Tibial nerve (tissue), 4 donors: ENCODE data around the gene TTC22. TPM values are rescaled to one million over a fixed set of nuclear protein-coding genes. Genes with fewer than 3 reads are reported as not detected.
A peak's percentile ranks its signal among the peaks of the same experiment; 100 is the strongest.

Source experiments
- DNase-seq, 2 donors: peaks; one replicate each; pipeline ENCODE4 v3.0.0-alpha.2; 2019; ENCODE audit warnings: low spot score in 2 of 2
- H3K27ac ChIP-seq, 4 donors: fragments of 200-600 bp; sonication (generic) in 3 of 4; one replicate each; pipeline ENCODE4 v1.5.1; 2017 to 2019; ENCODE audit warnings: mild to moderate bottlenecking in 1 of 4
- H3K27me3 ChIP-seq, 2 donors: fragments of 200-600 bp; sonication (generic) in 1 of 2; one replicate each; pipeline versions ENCODE4 v1.5.1 to v1.6.0; 2017 to 2019
- H3K36me3 ChIP-seq, 3 donors: fragments of 200-600 bp; sonication (generic); one replicate each; pipeline ENCODE4 v1.5.1; 2018 to 2019
- H3K4me1 ChIP-seq, 4 donors: fragments of 200-600 bp; sonication (generic) in 3 of 4; one replicate each; pipeline ENCODE4 v1.5.1; 2017 to 2019
- H3K4me3 ChIP-seq, 4 donors: fragments of 200-600 bp; sonication (generic) in 3 of 4; one replicate each; pipeline ENCODE4 v1.5.1; 2017 to 2019; ENCODE audit warnings: mild to moderate bottlenecking in 1 of 4, moderate library complexity in 1 of 4
- H3K9me3 ChIP-seq, 4 donors: fragments of 200-600 bp; sonication (generic) in 3 of 4; one replicate each; pipeline ENCODE4 v1.5.1; 2017 to 2019
- EP300 ChIP-seq, 2 donors: sonication (generic); formaldehyde crosslinking; IDR thresholded peaks; one replicate each; pipeline ENCODE4 v1.6.1; 2017; ENCODE audit warnings: antibody characterized with exemption in 2 of 2, mild to moderate bottlenecking in 1 of 2
- POLR2A ChIP-seq, 2 donors: fragments of 450-650 bp; IDR thresholded peaks; one replicate each; pipeline ENCODE4 v1.6.1; 2017; ENCODE audit warnings: antibody characterized with exemption in 2 of 2, mild to moderate bottlenecking in 2 of 2, moderate library complexity in 2 of 2
- WGBS, 2 donors: methylation state at CpG; one replicate each; pipeline ENCODE4 v1.1.5; 2018; 5-methylcytosine and 5-hydroxymethylcytosine counted together
- total RNA-seq, 4 donors: library from RNA; depleted of rRNA; stranded (reverse); fragments of >200 nt; gene quantifications; one replicate each; pipeline ENCODE4 v1.1.0, GENCODE V29; 2016
- TF ChIP-seq, protein P1 (sequence below), 5 experiments: fragments of 200-600 bp in 3 of 5; fragments of 450-650 bp in 2 of 5; sonication (generic) in 3 of 5; IDR thresholded peaks; one replicate each; pipeline ENCODE4 v1.5.1; 2016 to 2019; ENCODE audit warnings: antibody characterized with exemption in 5 of 5, mild to moderate bottlenecking in 3 of 5, moderate library complexity in 2 of 5

Gene TTC22
- total RNA-seq, 4 donors from 2014 or later = not detected

DNA sequence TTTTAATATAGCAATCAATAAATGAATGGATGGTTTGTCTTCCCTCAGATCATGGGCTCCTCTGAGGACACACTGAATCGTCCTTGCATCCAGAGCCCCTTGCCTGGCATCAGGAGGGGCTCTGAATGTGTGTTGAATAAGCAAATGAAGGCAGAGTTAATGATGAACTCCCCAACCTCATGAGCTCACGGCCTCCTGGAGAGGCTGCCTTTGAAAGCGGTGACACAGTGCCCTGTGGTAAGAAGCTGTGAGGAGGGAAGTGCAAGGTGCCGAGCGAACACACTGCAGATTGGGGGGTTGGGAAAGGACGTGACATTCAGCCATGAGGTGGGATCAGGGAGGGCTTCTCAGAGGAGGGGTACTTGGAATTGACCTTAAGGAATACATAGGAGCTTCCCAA is 33.6 kb downstream of the TTC22 start:
- WGBS, 2 donors = 58 to 60% methylated on average over 6 of the region's 6 CpGs

DNA sequence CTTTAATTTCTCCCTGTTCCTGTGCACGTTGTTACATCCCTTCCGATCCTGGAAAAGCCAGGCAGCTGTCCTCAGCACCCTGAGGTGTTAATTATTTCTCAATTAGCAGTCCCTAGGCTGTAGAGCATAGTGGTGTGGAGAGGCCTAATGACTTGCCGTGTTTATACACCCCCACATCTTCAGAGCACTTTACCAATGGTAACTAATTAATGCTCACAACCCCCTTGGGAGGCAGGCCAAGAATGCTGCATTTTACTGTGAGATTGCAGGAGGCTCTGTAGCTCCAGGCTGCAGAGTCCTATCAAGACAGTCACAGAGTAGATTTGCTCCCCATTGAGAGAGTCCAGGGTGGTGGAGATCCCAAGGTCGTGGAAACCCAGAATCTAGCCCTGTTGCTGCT is 34.4 kb downstream of the TTC22 start:
- DNase-seq = no peak
- TF ChIP-seq EP300 (IDR thresholded peaks at IDR 0.05) (no peak), POLR2A (IDR thresholded peaks at IDR 0.05) (no peak)
- TF ChIP-seq, protein P1, sequence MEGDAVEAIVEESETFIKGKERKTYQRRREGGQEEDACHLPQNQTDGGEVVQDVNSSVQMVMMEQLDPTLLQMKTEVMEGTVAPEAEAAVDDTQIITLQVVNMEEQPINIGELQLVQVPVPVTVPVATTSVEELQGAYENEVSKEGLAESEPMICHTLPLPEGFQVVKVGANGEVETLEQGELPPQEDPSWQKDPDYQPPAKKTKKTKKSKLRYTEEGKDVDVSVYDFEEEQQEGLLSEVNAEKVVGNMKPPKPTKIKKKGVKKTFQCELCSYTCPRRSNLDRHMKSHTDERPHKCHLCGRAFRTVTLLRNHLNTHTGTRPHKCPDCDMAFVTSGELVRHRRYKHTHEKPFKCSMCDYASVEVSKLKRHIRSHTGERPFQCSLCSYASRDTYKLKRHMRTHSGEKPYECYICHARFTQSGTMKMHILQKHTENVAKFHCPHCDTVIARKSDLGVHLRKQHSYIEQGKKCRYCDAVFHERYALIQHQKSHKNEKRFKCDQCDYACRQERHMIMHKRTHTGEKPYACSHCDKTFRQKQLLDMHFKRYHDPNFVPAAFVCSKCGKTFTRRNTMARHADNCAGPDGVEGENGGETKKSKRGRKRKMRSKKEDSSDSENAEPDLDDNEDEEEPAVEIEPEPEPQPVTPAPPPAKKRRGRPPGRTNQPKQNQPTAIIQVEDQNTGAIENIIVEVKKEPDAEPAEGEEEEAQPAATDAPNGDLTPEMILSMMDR (IDR thresholded peaks at IDR 0.05) = no peak
- WGBS, 2 donors = 11 to 28% methylated on average over 4 of the region's 4 CpGs
- H3K4me1 ChIP-seq = peaks cover 0 to 21% (median 6%) of the 10 kb centered on the region in 4 donors
- H3K36me3 ChIP-seq = no peaks in the 10 kb centered on the region
- no peak overlapping the region for H3K4me3 ChIP-seq
- no peaks in the 10 kb centered on the region for H3K27me3 ChIP-seq
- no peaks in the 10 kb centered on the region for H3K9me3 ChIP-seq
- no peak overlapping the region for H3K27ac ChIP-seq

More for the DNA sequence above, 33.6 kb downstream of the TTC22 start:
- no peaks in the 10 kb centered on the region for H3K36me3 ChIP-seq
- no peak overlapping the region for H3K4me3 ChIP-seq
- H3K27me3 ChIP-seq = no peaks in the 10 kb centered on the region
- no peak for DNase-seq
- no peaks in the 10 kb centered on the region for H3K9me3 ChIP-seq
- peaks cover 0 to 19% (median 6%) of the 10 kb centered on the region in 4 donors for H3K4me1 ChIP-seq
- TF ChIP-seq POLR2A (IDR thresholded peaks at IDR 0.05) = no peak
- no peak overlapping the region for H3K27ac ChIP-seq

DNA sequence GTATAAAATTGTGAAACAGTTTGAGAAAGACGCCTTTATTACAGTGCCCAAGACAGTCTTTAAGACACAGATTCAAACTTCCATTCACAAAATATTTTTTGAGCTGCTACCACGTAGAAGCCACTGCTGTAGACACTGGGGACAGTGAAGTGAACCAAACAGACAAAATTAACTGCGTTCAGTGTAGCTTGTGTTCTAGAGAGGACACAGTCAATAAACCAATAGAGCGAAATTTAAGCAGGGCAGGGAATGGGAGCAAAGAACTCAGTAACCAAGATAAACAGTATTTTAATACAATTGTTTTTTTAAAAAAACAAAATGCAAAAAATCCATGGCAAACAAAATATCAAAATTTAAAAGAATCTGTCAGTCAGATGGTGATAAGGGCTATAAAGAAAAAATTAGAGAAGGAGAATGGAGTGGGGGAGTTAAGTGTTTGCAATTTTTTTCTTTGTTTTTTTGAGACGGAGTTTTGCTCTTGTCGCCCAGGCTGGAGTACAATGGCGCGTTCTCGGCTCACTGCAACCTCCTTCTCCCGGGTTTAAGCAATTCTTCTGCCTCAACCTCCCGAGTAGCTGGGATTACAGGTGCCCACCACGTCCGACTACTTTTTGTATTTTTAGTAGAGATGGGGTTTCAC is 36.1 kb downstream of the TTC22 start:
- no peaks in the 10 kb centered on the region for H3K9me3 ChIP-seq
- H3K27me3 ChIP-seq = no peaks in the 10 kb centered on the region
- 59 to 63% methylated on average over 13 of the region's 13 CpGs for WGBS, 2 donors
- H3K4me1 ChIP-seq = peaks cover 0 to 21% (median 6%) of the 10 kb centered on the region in 4 donors
- no peaks in the 10 kb centered on the region for H3K36me3 ChIP-seq
- TF ChIP-seq POLR2A (IDR thresholded peaks at IDR 0.05) (no peak), EP300 (IDR thresholded peaks at IDR 0.05) (no peak)
- TF ChIP-seq, protein P1 (IDR thresholded peaks at IDR 0.05) = no peak
- peak overlapping the region; percentile 17 to 69 (median 62) for H3K4me3 ChIP-seq
- peak overlapping the region in 3 of 4 donors; percentile 69 to 85 (median 80) for H3K27ac ChIP-seq
- DNase-seq = no peak

DNA sequence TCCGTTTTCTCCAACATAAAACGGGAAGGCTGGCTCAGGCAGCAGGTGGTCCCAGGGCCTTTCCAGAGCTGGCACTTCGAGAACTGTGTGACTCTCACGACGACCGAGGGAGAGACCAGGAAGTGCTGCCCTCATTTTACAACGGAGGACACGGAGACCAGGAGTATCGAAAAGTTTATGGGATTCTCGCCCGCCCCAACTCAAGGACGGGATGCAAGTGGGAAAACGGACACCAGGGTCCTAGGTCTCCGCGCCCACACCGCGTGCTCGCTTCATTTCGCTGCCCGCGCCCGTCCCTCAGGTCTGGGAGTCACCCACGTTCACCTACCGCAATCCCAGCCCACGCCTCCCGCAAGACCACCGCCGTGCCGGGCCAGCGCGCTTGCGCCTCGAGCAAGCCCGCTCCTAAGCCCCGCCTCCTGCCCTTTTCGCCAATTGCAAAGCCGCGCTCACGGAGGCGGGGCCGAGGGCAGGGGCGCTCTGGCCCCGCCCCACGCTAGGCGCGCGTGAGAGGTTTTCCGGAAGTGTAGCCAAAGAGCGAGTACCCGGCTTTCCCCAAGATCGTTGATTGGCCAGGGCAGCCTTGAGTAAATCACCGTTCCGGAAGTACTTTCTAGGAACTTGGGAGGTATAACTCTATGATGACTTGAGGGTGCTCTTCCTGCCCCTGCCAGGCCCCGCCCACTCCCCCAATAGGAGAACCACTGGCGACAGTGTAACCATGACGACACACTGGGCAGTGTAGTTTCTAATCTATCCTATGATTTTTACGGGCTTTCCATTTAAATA is 36.8 kb downstream of the TTC22 start, which contains the start of gene PARS2:
TSS of gene PARS2 (minus strand) at position 391 of the 789 bp plus-strand sequence. CDS start 5,362 bp downstream, outside the sequence.
- no peaks in the 10 kb centered on the region for H3K9me3 ChIP-seq
- peak; percentile 88 to 99 for TF ChIP-seq EP300 (IDR thresholded peaks at IDR 0.05)
- TF ChIP-seq, protein P1 (IDR thresholded peaks at IDR 0.05) = peak in 2 of 5 experiments; percentile 10 to 39
- peak; percentile 55 to 63 for TF ChIP-seq POLR2A (IDR thresholded peaks at IDR 0.05)
- H3K4me3 ChIP-seq = peak within 1 kb of the TSS; percentile 59 to 78 (median 68)
- peak; percentile 93 to 94 for DNase-seq
- 1% methylated on average over 53 to 55 of the region's 57 CpGs for WGBS, 2 donors
- H3K27me3 ChIP-seq = no peaks in the 10 kb centered on the region
- H3K27ac ChIP-seq = peak within 1 kb of the TSS in 3 of 4 donors; percentile 69 to 85 (median 80)
- peaks cover 0 to 21% (median 6%) of the 10 kb centered on the region in 4 donors for H3K4me1 ChIP-seq
- peaks cover 0 to under 1% (median 0%) of the 10 kb centered on the region in 3 donors for H3K36me3 ChIP-seq

DNA sequence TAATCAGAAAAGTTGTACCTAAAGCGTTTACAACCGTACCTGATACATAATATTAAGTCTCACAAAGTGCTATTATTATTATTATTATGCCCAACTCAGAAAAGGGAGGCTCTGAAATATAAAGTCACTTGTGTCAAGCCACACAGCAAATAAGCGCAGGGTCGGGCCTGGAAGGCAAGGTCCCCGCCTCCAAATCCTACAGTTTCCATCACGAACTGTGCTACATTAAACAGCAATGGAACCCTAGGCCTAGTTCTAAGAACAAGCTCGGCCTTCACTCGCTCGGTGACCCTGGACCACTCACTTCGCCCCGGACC is 37.3 kb downstream of the TTC22 start:
- H3K4me3 ChIP-seq = peak overlapping the region; percentile 59 to 78 (median 68)
- H3K27me3 ChIP-seq = no peaks in the 10 kb centered on the region
- peak overlapping the region in 3 of 4 donors; percentile 62 to 80 (median 75) for H3K27ac ChIP-seq
- no peaks in the 10 kb centered on the region for H3K9me3 ChIP-seq
- no peak for DNase-seq
- 1 to 2% methylated on average over 11 of the region's 11 CpGs for WGBS, 2 donors
- H3K36me3 ChIP-seq = peaks cover 0 to 6% (median 0%) of the 10 kb centered on the region in 3 donors
- H3K4me1 ChIP-seq = peaks cover 0 to 21% (median 6%) of the 10 kb centered on the region in 4 donors
- no peak for TF ChIP-seq POLR2A (IDR thresholded peaks at IDR 0.05)
- TF ChIP-seq, protein P1 (IDR thresholded peaks at IDR 0.05) = no peak
- TF ChIP-seq EP300 (IDR thresholded peaks at IDR 0.05) = no peak
